Stimulated activated CD4-positive, alpha-beta T cell treated with anti-CD3 and anti-CD28 coated beads, TNF-alpha, amount 100 ng/mL, for 48 hours (primary cell): ENCODE data around the gene GLT8D2.
A peak's percentile ranks its signal among the peaks of the same experiment; 100 is the strongest.

Source experiments
- DNase-seq, 3 donors: peaks; one replicate each; pipeline ENCODE4 v3.0.0-alpha.2; 2020; ENCODE audit warnings: low read depth in 3 of 3

The GLT8D2 gene

GRCh38 chr12:104000807-104001434 is 49.1 kb downstream of the GLT8D2 start:
- DNase-seq, result no peak

- no peak for DNase-seq
Observed at GRCh38 chr12:103998976-103999375, 51.0 kb downstream of the GLT8D2 start.

GRCh38 chr12:103997286-103997900 is 52.6 kb downstream of the GLT8D2 start:
- DNase-seq, result no peak

GRCh38 chr12:103996595-103996994 is 53.4 kb downstream of the GLT8D2 start:
- DNase-seq, result no peak

GRCh38 chr12:103994235-103994634 is 55.8 kb downstream of the GLT8D2 start:
- DNase-seq, result no peak

GRCh38 chr12:103986829-103987228 is 63.2 kb downstream of the GLT8D2 start:
- DNase-seq, result no peak

- no peak for DNase-seq
Observed at GRCh38 chr12:103978384-103978982, 71.5 kb downstream of the GLT8D2 start.

GRCh38 chr12:103975368-103975767 is 74.6 kb downstream of the GLT8D2 start:
- no peak for DNase-seq

- no peak for DNase-seq
Observed at GRCh38 chr12:103973909-103974308, 76.1 kb downstream of the GLT8D2 start.

GRCh38 chr12:103969391-103969790 is 80.6 kb downstream of the GLT8D2 start:
- no peak for DNase-seq

GRCh38 chr12:103966736-103967135 is 83.3 kb downstream of the GLT8D2 start:
- no peak for DNase-seq

GRCh38 chr12:103965590-103966504 is 84.1 kb downstream of the GLT8D2 start, which contains the start of gene TDG:
TSS of gene TDG (plus strand) at chr12:103965872. CDS start at chr12:103966038, 166 bp downstream.
- peak; percentile 92 to 98 (median 95) for DNase-seq

- DNase-seq, result no peak
Observed at GRCh38 chr12:103965255-103965589, 84.8 kb downstream of the GLT8D2 start.

GRCh38 chr12:103964805-103965204 is 85.2 kb downstream of the GLT8D2 start:
- no peak for DNase-seq

GRCh38 chr12:103962493-103962892 is 87.5 kb downstream of the GLT8D2 start:
- DNase-seq, result no peak

GRCh38 chr12:103960616-103961227 is 89.3 kb downstream of the GLT8D2 start:
- no peak for DNase-seq

- DNase-seq, result no peak
Observed at GRCh38 chr12:103958621-103959020, 91.4 kb downstream of the GLT8D2 start.

- no peak for DNase-seq
Observed at GRCh38 chr12:103957865-103958388, 92.1 kb downstream of the GLT8D2 start.

- no peak for DNase-seq
Observed at GRCh38 chr12:103956509-103957027, 93.4 kb downstream of the GLT8D2 start.

- no peak for DNase-seq
Observed at GRCh38 chr12:103955811-103956508, 94.0 kb downstream of the GLT8D2 start.

GRCh38 chr12:103952497-103952896 is 97.5 kb downstream of the GLT8D2 start:
- DNase-seq, result no peak
